ENCODE measurements around the gene TOM1L1.

The TOM1L1 gene

GRCh38 chr17:54985476-54985875, 84.8 kb downstream of the TOM1L1 start:
- H3K27ac ChIP-seq (ENCODE audit: low read depth, low read length): no peak overlapping the region
- no peaks in the 10 kb centered on the region for H3K36me3 ChIP-seq (ENCODE audit: control insufficient read depth, low read length)
- H3K4me2 ChIP-seq (ENCODE audit: low read length): no peak overlapping the region
- TF ChIP-seq, protein P1, sequence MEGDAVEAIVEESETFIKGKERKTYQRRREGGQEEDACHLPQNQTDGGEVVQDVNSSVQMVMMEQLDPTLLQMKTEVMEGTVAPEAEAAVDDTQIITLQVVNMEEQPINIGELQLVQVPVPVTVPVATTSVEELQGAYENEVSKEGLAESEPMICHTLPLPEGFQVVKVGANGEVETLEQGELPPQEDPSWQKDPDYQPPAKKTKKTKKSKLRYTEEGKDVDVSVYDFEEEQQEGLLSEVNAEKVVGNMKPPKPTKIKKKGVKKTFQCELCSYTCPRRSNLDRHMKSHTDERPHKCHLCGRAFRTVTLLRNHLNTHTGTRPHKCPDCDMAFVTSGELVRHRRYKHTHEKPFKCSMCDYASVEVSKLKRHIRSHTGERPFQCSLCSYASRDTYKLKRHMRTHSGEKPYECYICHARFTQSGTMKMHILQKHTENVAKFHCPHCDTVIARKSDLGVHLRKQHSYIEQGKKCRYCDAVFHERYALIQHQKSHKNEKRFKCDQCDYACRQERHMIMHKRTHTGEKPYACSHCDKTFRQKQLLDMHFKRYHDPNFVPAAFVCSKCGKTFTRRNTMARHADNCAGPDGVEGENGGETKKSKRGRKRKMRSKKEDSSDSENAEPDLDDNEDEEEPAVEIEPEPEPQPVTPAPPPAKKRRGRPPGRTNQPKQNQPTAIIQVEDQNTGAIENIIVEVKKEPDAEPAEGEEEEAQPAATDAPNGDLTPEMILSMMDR (IDR thresholded peaks at IDR 0.05; ENCODE audit: low read depth, low read length, poor library complexity, severe bottlenecking): no peak
- TF ChIP-seq EZH2phosphoT487 (IDR thresholded peaks at IDR 0.05; ENCODE audit: borderline replicate concordance, low read length): no peak
- no peaks in the 10 kb centered on the region for H3K9me2 ChIP-seq (replicated peaks; ENCODE audit: control insufficient read depth, low read length)
- no peaks in the 10 kb centered on the region for H3K4me1 ChIP-seq (ENCODE audit: control insufficient read depth, low read length)
- H3K79me2 ChIP-seq (ENCODE audit: control insufficient read depth, low read length): no peaks in the 10 kb centered on the region
- H3K27me3 ChIP-seq (ENCODE audit: control insufficient read depth, low read length): no peaks in the 10 kb centered on the region
- H3K9me3 ChIP-seq (ENCODE audit: control insufficient read depth, insufficient read depth, low read length): no peaks in the 10 kb centered on the region
- H3F3A ChIP-seq (ENCODE audit: control insufficient read depth, insufficient read depth): no peaks in the 10 kb centered on the region
- no peak overlapping the region for H3K4me3 ChIP-seq (ENCODE audit: low read length)
- no peaks in the 10 kb centered on the region for H4K20me1 ChIP-seq (ENCODE audit: control insufficient read depth, insufficient read depth, low read depth, low read length)

DNA sequence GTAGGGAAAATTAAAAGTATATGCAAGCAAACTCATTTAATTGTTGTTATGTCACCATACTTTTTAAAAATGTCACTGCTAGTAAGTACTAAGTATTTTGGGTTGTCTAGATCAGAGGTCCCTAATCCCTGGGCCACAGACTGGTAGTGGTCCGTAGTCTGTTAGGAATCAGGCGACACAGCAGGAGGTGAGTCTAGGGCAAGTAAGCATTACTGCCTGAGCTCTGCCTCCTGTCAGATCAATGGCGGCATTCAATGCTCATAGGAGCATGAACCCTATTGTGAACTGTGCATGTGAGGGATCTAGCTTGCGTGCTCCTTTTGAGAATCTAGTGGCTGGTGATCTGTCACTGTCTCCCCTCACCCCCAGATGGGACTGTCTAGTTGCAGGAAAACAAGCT, 89.5 kb downstream of the TOM1L1 start:
- Histone ChIP-seq H3K9me2 (replicated peaks; ENCODE audit: control insufficient read depth, low read length) (no peaks in the 10 kb centered on the region), H4K20me1 (ENCODE audit: control insufficient read depth, insufficient read depth, low read depth, low read length) (no peaks in the 10 kb centered on the region), H3K27ac (ENCODE audit: low read depth, low read length) (no peak overlapping the region), H3K27me3 (ENCODE audit: control insufficient read depth, low read length) (no peaks in the 10 kb centered on the region), H3K4me1 (ENCODE audit: control insufficient read depth, low read length) (no peaks in the 10 kb centered on the region), H3K9me3 (ENCODE audit: control insufficient read depth, insufficient read depth, low read length) (no peaks in the 10 kb centered on the region), H3K4me2 (ENCODE audit: low read length) (no peak overlapping the region), H3K36me3 (ENCODE audit: control insufficient read depth, low read length) (no peaks in the 10 kb centered on the region), H3K4me3 (ENCODE audit: low read length) (no peak overlapping the region), H3F3A (ENCODE audit: control insufficient read depth, insufficient read depth) (no peaks in the 10 kb centered on the region), H3K79me2 (ENCODE audit: control insufficient read depth, low read length) (no peaks in the 10 kb centered on the region)
- no peak for TF ChIP-seq EZH2phosphoT487 (IDR thresholded peaks at IDR 0.05; ENCODE audit: borderline replicate concordance, low read length)
- TF ChIP-seq, protein P1 (IDR thresholded peaks at IDR 0.05; ENCODE audit: low read depth, low read length, poor library complexity, severe bottlenecking): no peak

DNA sequence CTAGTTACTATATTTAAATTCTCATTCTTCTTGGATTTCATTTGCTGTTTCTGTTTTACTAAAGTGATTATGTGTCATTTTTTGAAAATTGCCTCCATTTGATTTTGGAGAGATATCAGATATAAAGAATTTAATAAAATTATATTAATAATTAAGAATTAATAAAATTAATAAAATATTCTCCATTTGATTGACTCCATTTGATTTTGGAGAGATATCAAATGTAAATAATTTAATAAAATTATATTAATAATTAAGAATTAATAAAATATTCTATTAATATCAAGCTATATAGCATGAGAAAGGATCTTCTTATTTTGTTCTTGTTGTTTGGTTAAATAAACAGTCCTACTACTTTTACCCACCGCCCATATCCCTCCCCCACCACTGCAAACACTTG, 90.9 kb downstream of the TOM1L1 start:
- Histone ChIP-seq H3K27ac (ENCODE audit: low read depth, low read length) (no peak overlapping the region), H3K36me3 (ENCODE audit: control insufficient read depth, low read length) (no peaks in the 10 kb centered on the region), H3K27me3 (ENCODE audit: control insufficient read depth, low read length) (no peaks in the 10 kb centered on the region), H3K4me3 (ENCODE audit: low read length) (no peak overlapping the region), H3K9me2 (replicated peaks; ENCODE audit: control insufficient read depth, low read length) (no peaks in the 10 kb centered on the region), H3K4me2 (ENCODE audit: low read length) (no peak overlapping the region), H3K79me2 (ENCODE audit: control insufficient read depth, low read length) (no peaks in the 10 kb centered on the region), H4K20me1 (ENCODE audit: control insufficient read depth, insufficient read depth, low read depth, low read length) (no peaks in the 10 kb centered on the region), H3K4me1 (ENCODE audit: control insufficient read depth, low read length) (no peaks in the 10 kb centered on the region), H3F3A (ENCODE audit: control insufficient read depth, insufficient read depth) (no peaks in the 10 kb centered on the region), H3K9me3 (ENCODE audit: control insufficient read depth, insufficient read depth, low read length) (no peaks in the 10 kb centered on the region)
- TF ChIP-seq EZH2phosphoT487 (IDR thresholded peaks at IDR 0.05; ENCODE audit: borderline replicate concordance, low read length): no peak
- TF ChIP-seq, protein P1 (IDR thresholded peaks at IDR 0.05; ENCODE audit: low read depth, low read length, poor library complexity, severe bottlenecking): no peak

All from DOHH2 (cell line).